Adipocyte (in vitro differentiated cells): Measurements from ENCODE around the gene TIGIT.
A peak's percentile ranks its signal among the peaks of the same experiment; 100 is the strongest.
"Not testable (repeated sequence)": the region's sequence is repeated elsewhere in the genome, so short reads cannot be mapped to it uniquely, and the experiment has no call there.

Source experiments
- DNase-seq: peaks from one replicate; pipeline ENCODE4 v3.0.0-alpha.2; 2015; ENCODE audit warnings: low read depth
- H3K27me3 ChIP-seq: replicated peaks from 2 replicates; pipeline ENCODE4 v1.7.0; 2013; ENCODE audit warnings: mild to moderate bottlenecking, low read length, moderate library complexity; ENCODE audit not compliant: control insufficient read depth, insufficient read depth
- H3K36me3 ChIP-seq: 2 replicates; pipeline ENCODE4 v1.7.0; 2013; ENCODE audit warnings: low read length, mild to moderate bottlenecking, moderate library complexity; ENCODE audit not compliant: control insufficient read depth, insufficient read depth, severe bottlenecking
- H3K4me1 ChIP-seq: 2 replicates; pipeline ENCODE4 v1.7.0; 2013; ENCODE audit warnings: mild to moderate bottlenecking, low read length, moderate library complexity; ENCODE audit not compliant: control insufficient read depth, insufficient read depth
- H3K4me3 ChIP-seq: 2 replicates; pipeline ENCODE4 v1.7.0; 2013; ENCODE audit warnings: mild to moderate bottlenecking, low read length, moderate library complexity
- H3K9ac ChIP-seq: 2 replicates; pipeline ENCODE4 v1.7.0; 2013; ENCODE audit warnings: mild to moderate bottlenecking, low read length, moderate library complexity
- H3K9me3 ChIP-seq: 2 replicates; pipeline ENCODE4 v1.7.0; 2013; ENCODE audit warnings: mild to moderate bottlenecking, low read length, moderate library complexity; ENCODE audit not compliant: control insufficient read depth

TIGIT gene

GRCh38 chr3:114293838-114294535 lies at the start of gene TIGIT:
Gene TIGIT, plus strand, starts transcription at chr3:114294028. Its CDS starts 34 bp downstream, at chr3:114294062.
- H3K36me3 ChIP-seq = no peaks in the 10 kb centered on the region
- H3K4me1 ChIP-seq = no peaks in the 10 kb centered on the region
- H3K4me3 ChIP-seq = no peak within 1 kb of the TSS
- no peaks in the 10 kb centered on the region for H3K9me3 ChIP-seq
- no peak for DNase-seq
- no peaks in the 10 kb centered on the region for H3K27me3 ChIP-seq
- H3K9ac ChIP-seq = no peak within 1 kb of the TSS

GRCh38 chr3:114252954-114253353 lies 40.9 kb upstream of the TIGIT start:
- no peak for DNase-seq
- Histone ChIP-seq H3K4me3 (no peak overlapping the region), H3K36me3 (no peaks in the 10 kb centered on the region), H3K9me3 (no peaks in the 10 kb centered on the region), H3K9ac (no peak overlapping the region), H3K4me1 (no peaks in the 10 kb centered on the region), H3K27me3 (no peaks in the 10 kb centered on the region)

GRCh38 chr3:114253505-114253904 lies 40.3 kb upstream of the TIGIT start:
- no peak overlapping the region for H3K9ac ChIP-seq
- H3K36me3 ChIP-seq = no peaks in the 10 kb centered on the region
- peaks cover 4% of the 10 kb centered on the region for H3K9me3 ChIP-seq
- no peaks in the 10 kb centered on the region for H3K4me1 ChIP-seq
- no peak for DNase-seq
- H3K27me3 ChIP-seq = no peaks in the 10 kb centered on the region
- no peak overlapping the region for H3K4me3 ChIP-seq

GRCh38 chr3:114259566-114259965 lies 34.3 kb upstream of the TIGIT start:
- DNase-seq = no peak
- H3K9ac ChIP-seq = no peak overlapping the region
- no peak overlapping the region for H3K4me3 ChIP-seq
- H3K9me3 ChIP-seq = peaks cover 17% of the 10 kb centered on the region
- no peaks in the 10 kb centered on the region for H3K4me1 ChIP-seq
- H3K36me3 ChIP-seq = no peaks in the 10 kb centered on the region
- no peaks in the 10 kb centered on the region for H3K27me3 ChIP-seq

- DNase-seq = no peak
- H3K36me3 ChIP-seq = no peaks in the 10 kb centered on the region
Measured at GRCh38 chr3:114260152-114260551, 33.7 kb upstream of the TIGIT start.

GRCh38 chr3:114270019-114270418 lies 23.8 kb upstream of the TIGIT start:
- Histone ChIP-seq H3K27me3 (no peaks in the 10 kb centered on the region), H3K36me3 (no peaks in the 10 kb centered on the region), H3K9ac (no peak overlapping the region), H3K4me1 (no peaks in the 10 kb centered on the region), H3K4me3 (no peak overlapping the region), H3K9me3 (peaks cover 14% of the 10 kb centered on the region)
- DNase-seq = no peak

More at GRCh38 chr3:114260152-114260551, 33.7 kb upstream of the TIGIT start:
- H3K27me3 ChIP-seq = no peaks in the 10 kb centered on the region
- no peak overlapping the region for H3K4me3 ChIP-seq
- peaks cover 17% of the 10 kb centered on the region for H3K9me3 ChIP-seq
- no peak overlapping the region for H3K9ac ChIP-seq
- no peaks in the 10 kb centered on the region for H3K4me1 ChIP-seq

- H3K4me1 ChIP-seq = no peaks in the 10 kb centered on the region
Measured at GRCh38 chr3:114272271-114272670, 21.6 kb upstream of the TIGIT start.

GRCh38 chr3:114274929-114275328 lies 18.9 kb upstream of the TIGIT start:
- H3K27me3 ChIP-seq = no peaks in the 10 kb centered on the region
- no peaks in the 10 kb centered on the region for H3K4me1 ChIP-seq
- DNase-seq = peak; percentile 8
- H3K36me3 ChIP-seq = no peaks in the 10 kb centered on the region
- peaks cover 5% of the 10 kb centered on the region for H3K9me3 ChIP-seq
- H3K4me3 ChIP-seq = no peak overlapping the region
- H3K9ac ChIP-seq = no peak overlapping the region

More at GRCh38 chr3:114272271-114272670, 21.6 kb upstream of the TIGIT start:
- H3K4me3 ChIP-seq = no peak overlapping the region
- no peaks in the 10 kb centered on the region for H3K36me3 ChIP-seq
- peak; percentile 5 for DNase-seq
- H3K27me3 ChIP-seq = no peaks in the 10 kb centered on the region
- H3K9me3 ChIP-seq = peaks cover 14% of the 10 kb centered on the region
- H3K9ac ChIP-seq = no peak overlapping the region

GRCh38 chr3:114276856-114277255 lies 17.0 kb upstream of the TIGIT start:
- not testable (repeated sequence) for H3K9me3 ChIP-seq, H3K27me3 ChIP-seq

GRCh38 chr3:114284644-114285043 lies 9.2 kb upstream of the TIGIT start:
- no peak overlapping the region for H3K9ac ChIP-seq
- DNase-seq = no peak
- no peak overlapping the region for H3K4me3 ChIP-seq
- no peaks in the 10 kb centered on the region for H3K27me3 ChIP-seq
- no peaks in the 10 kb centered on the region for H3K9me3 ChIP-seq
- H3K36me3 ChIP-seq = no peaks in the 10 kb centered on the region
- H3K4me1 ChIP-seq = no peaks in the 10 kb centered on the region

More at GRCh38 chr3:114276856-114277255, 17.0 kb upstream of the TIGIT start:
- not testable (repeated sequence) for H3K4me1 ChIP-seq, DNase-seq, H3K36me3 ChIP-seq, H3K4me3 ChIP-seq, H3K9ac ChIP-seq

GRCh38 chr3:114285648-114286230 lies 8.1 kb upstream of the TIGIT start:
- no peak overlapping the region for H3K4me3 ChIP-seq
- no peak overlapping the region for H3K9ac ChIP-seq
- no peaks in the 10 kb centered on the region for H3K36me3 ChIP-seq
- H3K9me3 ChIP-seq = no peaks in the 10 kb centered on the region
- H3K4me1 ChIP-seq = no peaks in the 10 kb centered on the region
- no peak for DNase-seq
- no peaks in the 10 kb centered on the region for H3K27me3 ChIP-seq
